ENCODE measurements around the gene CCDC27.

CCDC27 gene

DNA sequence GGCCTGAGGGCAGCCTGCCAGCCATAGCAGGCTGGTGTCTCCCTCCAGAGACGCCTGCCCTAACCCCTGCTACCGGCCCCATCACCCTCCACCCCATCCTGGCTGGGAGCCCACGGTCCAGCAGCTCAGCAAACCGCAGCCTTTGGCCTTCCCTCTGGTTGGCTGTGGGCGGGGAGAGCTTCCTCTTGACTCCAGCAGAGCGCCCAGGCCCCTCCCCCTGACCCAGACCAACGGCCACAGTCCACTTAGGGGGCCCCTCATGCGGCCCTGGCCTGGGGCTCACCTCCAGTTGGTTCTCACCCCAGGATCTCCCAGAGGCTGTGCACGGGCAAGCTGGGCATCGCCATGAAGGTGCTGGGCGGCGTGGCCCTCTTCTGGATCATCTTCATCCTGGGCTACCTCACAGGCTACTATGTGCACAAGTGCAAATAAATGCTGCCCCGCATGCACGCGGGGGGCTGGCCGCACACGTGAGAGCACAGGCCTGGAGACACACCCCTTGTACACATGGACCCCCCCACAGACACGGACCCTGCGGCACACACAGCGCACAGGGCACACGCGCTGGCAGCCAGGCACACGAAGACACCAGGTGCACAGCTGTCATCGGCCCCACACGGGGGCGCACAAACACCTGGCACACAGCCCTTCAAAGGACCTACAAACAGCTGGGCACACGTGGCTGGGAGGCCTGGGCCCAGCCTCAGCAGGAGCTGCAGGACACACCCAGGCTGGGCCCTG is 23.4 kb downstream of the CCDC27 start:
- H3K36me3 ChIP-seq (ENCODE audit: control insufficient read depth in 2 of 2, insufficient read depth in 2 of 2, low read length in 2 of 2): peaks cover 11 to 16% of the 10 kb centered on the region in 2 donors
- peaks cover 0 to 4% of the 10 kb centered on the region in 2 donors for H3K27me3 ChIP-seq (ENCODE audit: control insufficient read depth in 2 of 2, insufficient read depth in 2 of 2, low read length in 2 of 2)
- H3K4me3 ChIP-seq (ENCODE audit: low read length in 2 of 2): no peak overlapping the region
- peaks cover 15 to 23% of the 10 kb centered on the region in 2 donors for H3K4me1 ChIP-seq (ENCODE audit: control insufficient read depth in 2 of 2, insufficient read depth in 2 of 2, low read length in 2 of 2)
- no peak overlapping the region for H3K9ac ChIP-seq (ENCODE audit: low read depth in 1 of 2, low read length in 2 of 2)
- H3K9me3 ChIP-seq (ENCODE audit: control insufficient read depth in 2 of 2, low read length in 2 of 2): no peaks in the 10 kb centered on the region
- no peak overlapping the region for H3K27ac ChIP-seq (ENCODE audit: low read depth in 2 of 2, low read length in 2 of 2)

DNA sequence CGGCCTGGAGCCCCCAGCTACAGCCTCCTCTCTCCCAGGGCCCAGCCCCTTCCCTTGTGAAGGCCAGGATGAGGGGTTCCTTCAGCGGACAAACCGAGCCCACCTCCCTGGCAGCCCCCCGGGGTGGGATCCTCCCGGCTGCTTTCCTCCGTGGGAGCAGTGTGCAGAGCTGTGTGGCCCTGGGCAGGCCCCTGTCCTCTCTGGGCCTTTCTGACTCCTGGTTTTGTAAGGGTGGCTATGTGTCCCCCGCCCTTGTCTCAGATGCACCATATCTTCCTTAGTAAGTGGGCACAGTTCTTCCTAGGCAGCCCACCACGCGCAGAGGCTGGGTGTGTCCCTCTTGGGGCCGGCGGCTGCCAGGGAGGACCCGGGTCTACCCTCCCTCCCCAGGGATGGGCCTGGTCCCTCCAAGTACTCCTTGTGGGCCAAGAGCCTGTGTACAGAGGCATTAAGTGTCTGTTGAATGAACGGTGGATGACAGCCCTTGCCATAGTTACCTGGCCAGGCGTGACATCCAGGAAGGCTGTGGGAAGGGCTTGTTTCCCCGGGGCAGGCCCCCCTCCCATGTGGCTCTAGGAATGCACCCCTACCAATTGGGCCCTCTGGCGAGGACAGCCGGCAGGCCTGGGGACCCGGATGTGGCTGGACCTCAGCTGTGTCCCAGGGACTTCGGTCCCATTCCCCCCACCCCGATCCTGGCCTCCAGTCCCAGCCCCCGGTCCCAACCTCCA is 24.1 kb downstream of the CCDC27 start:
- Histone ChIP-seq H3K9ac (ENCODE audit: low read depth in 1 of 2, low read length in 2 of 2) (no peak overlapping the region), H3K36me3 (ENCODE audit: control insufficient read depth in 2 of 2, insufficient read depth in 2 of 2, low read length in 2 of 2) (peaks cover 17 to 22% of the 10 kb centered on the region in 2 donors), H3K4me1 (ENCODE audit: control insufficient read depth in 2 of 2, insufficient read depth in 2 of 2, low read length in 2 of 2) (peaks cover 13 to 22% of the 10 kb centered on the region in 2 donors), H3K27me3 (ENCODE audit: control insufficient read depth in 2 of 2, insufficient read depth in 2 of 2, low read length in 2 of 2) (peaks cover 0 to 3% of the 10 kb centered on the region in 2 donors), H3K27ac (ENCODE audit: low read depth in 2 of 2, low read length in 2 of 2) (no peak overlapping the region), H3K9me3 (ENCODE audit: control insufficient read depth in 2 of 2, low read length in 2 of 2) (no peaks in the 10 kb centered on the region), H3K4me3 (ENCODE audit: low read length in 2 of 2) (no peak overlapping the region)

DNA sequence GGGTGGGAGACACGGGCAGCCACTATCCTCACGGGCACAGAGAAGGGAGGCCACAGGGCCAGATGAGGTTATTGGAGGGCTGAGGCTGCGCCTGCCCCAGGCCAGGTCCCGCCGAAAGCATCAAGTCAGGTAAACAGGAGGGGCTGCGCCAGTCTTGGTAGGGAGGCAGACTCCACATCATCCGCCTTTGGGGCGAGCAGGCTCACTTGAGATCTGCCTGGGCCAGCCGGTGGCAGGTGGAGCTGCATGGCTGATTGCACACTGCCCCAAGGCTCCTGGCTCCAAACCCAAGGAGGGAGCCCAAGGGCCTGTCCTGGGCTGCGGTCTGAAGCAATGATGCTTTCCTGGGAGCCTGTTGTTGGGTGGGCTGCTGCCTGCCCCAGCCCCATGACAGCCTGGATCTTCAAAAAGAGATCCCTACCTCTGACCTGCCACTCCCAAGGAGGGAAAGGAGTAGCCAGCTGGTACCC is 24.9 kb downstream of the CCDC27 start:
- Histone ChIP-seq H3K4me3 (ENCODE audit: low read length in 2 of 2) (no peak overlapping the region), H3K27me3 (ENCODE audit: control insufficient read depth in 2 of 2, insufficient read depth in 2 of 2, low read length in 2 of 2) (no peaks in the 10 kb centered on the region)

DNA sequence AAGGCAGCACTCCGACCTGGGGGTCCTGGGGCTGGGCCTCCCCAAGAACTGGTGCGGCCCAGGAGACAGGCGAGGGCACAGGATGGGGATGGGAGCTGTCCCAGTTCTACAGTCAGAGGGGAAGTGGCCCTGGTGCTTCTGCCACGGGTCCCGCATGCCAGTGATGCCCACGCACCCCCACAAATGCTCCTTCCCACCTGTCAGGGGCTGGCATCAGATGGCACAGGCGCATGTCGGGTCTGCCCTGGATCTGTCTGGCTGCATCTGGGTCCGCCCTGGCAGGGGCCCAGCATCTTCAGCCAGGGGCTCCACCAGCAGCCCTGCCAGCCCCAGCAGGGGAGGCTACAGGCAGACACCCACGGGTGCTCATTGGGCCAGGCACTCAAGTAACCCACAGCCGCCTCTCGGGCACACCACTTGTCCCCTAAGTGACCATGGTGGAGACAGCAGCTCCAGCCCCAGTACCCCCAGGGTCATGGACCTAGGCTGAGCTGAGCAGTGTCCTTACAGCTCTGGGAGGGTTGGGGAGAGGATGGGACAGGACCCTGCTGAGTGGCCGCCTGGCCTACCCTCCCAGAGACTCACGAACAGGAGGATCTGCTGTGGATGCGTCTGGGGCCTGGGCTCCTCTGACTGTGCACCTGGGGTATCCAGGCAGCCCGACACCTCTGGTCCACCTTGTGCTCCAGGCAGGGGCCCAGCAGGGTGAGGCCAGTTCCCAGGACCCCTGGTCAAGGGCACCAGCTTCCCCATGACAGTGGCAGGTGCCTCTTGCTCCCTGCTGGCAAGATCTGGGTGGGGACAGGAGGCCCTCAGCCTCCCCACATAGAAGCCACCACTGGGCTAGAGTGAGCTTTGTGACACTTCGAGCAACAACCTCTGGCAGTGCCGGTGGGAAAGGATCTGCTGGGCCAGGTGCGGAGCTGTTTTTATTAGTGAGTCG is 25.7 kb downstream of the CCDC27 start:
- Histone ChIP-seq H3K36me3 (ENCODE audit: control insufficient read depth in 2 of 2, insufficient read depth in 2 of 2, low read length in 2 of 2) (peaks cover 30 to 36% of the 10 kb centered on the region in 2 donors), H3K4me3 (ENCODE audit: low read length in 2 of 2) (no peak overlapping the region), H3K4me1 (ENCODE audit: control insufficient read depth in 2 of 2, insufficient read depth in 2 of 2, low read length in 2 of 2) (peaks cover 6 to 14% of the 10 kb centered on the region in 2 donors), H3K9ac (ENCODE audit: low read depth in 1 of 2, low read length in 2 of 2) (no peak overlapping the region), H3K9me3 (ENCODE audit: control insufficient read depth in 2 of 2, low read length in 2 of 2) (no peaks in the 10 kb centered on the region), H3K27ac (ENCODE audit: low read depth in 2 of 2, low read length in 2 of 2) (no peak overlapping the region), H3K27me3 (ENCODE audit: control insufficient read depth in 2 of 2, insufficient read depth in 2 of 2, low read length in 2 of 2) (no peaks in the 10 kb centered on the region)

More for the DNA sequence above, 24.9 kb downstream of the CCDC27 start:
- Histone ChIP-seq H3K27ac (ENCODE audit: low read depth in 2 of 2, low read length in 2 of 2) (no peak overlapping the region), H3K4me1 (ENCODE audit: control insufficient read depth in 2 of 2, insufficient read depth in 2 of 2, low read length in 2 of 2) (peaks cover 6 to 15% of the 10 kb centered on the region in 2 donors), H3K9ac (ENCODE audit: low read depth in 1 of 2, low read length in 2 of 2) (no peak overlapping the region), H3K36me3 (ENCODE audit: control insufficient read depth in 2 of 2, insufficient read depth in 2 of 2, low read length in 2 of 2) (peaks cover 22 to 29% of the 10 kb centered on the region in 2 donors), H3K9me3 (ENCODE audit: control insufficient read depth in 2 of 2, low read length in 2 of 2) (no peaks in the 10 kb centered on the region)

DNA sequence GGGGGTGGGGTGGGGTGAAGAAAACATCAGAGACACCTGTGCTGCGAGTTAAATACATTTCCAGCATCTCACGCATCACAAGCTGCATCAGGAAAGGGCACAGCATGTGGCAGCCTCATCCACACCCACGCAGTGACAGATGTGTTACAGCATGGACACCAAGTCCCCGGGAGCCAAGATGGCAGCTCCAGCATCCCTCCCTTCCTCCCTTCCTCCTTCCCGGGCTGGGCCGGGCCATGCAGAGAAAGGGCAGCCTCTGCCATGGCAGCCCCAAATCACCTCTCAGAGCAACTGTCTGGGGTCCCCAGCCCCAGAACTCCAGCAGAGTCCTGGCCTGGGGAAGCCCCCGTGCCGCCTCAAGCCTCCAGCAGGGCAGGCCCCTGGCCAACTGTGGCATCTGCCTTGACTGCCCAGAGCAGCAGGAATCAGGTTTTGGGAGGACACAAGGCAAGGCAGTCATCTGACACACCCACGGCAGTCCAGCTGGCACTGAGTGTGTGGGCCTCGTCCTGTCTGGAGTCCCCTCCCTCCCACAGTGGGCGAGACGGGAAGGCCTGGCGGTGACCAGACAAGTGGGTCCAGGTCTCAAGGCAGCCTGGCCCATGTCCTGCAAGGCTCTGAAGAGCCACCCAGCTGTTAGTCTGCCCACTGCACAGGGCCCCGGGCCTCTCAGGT is 26.5 kb downstream of the CCDC27 start:
- Histone ChIP-seq H3K9me3 (ENCODE audit: control insufficient read depth in 2 of 2, low read length in 2 of 2) (no peaks in the 10 kb centered on the region), H3K27me3 (ENCODE audit: control insufficient read depth in 2 of 2, insufficient read depth in 2 of 2, low read length in 2 of 2) (no peaks in the 10 kb centered on the region), H3K4me1 (ENCODE audit: control insufficient read depth in 2 of 2, insufficient read depth in 2 of 2, low read length in 2 of 2) (peaks cover 6 to 14% of the 10 kb centered on the region in 2 donors), H3K36me3 (ENCODE audit: control insufficient read depth in 2 of 2, insufficient read depth in 2 of 2, low read length in 2 of 2) (peaks cover 34 to 42% of the 10 kb centered on the region in 2 donors), H3K27ac (ENCODE audit: low read depth in 2 of 2, low read length in 2 of 2) (no peak overlapping the region), H3K9ac (ENCODE audit: low read depth in 1 of 2, low read length in 2 of 2) (no peak overlapping the region), H3K4me3 (ENCODE audit: low read length in 2 of 2) (no peak overlapping the region)

- peaks cover 39 to 48% of the 10 kb centered on the region in 2 donors for H3K36me3 ChIP-seq (ENCODE audit: control insufficient read depth in 2 of 2, insufficient read depth in 2 of 2, low read length in 2 of 2)
- H3K4me3 ChIP-seq (ENCODE audit: low read length in 2 of 2): no peak overlapping the region
- no peak overlapping the region for H3K27ac ChIP-seq (ENCODE audit: low read depth in 2 of 2, low read length in 2 of 2)
- no peaks in the 10 kb centered on the region for H3K27me3 ChIP-seq (ENCODE audit: control insufficient read depth in 2 of 2, insufficient read depth in 2 of 2, low read length in 2 of 2)
- no peaks in the 10 kb centered on the region for H3K9me3 ChIP-seq (ENCODE audit: control insufficient read depth in 2 of 2, low read length in 2 of 2)
- no peak overlapping the region for H3K9ac ChIP-seq (ENCODE audit: low read depth in 1 of 2, low read length in 2 of 2)
- peaks cover 6 to 14% of the 10 kb centered on the region in 2 donors for H3K4me1 ChIP-seq (ENCODE audit: control insufficient read depth in 2 of 2, insufficient read depth in 2 of 2, low read length in 2 of 2)
These were observed 27.1 kb downstream of the CCDC27 start for GRCh38 chr1:3779265-3779911.

- H3K4me1 ChIP-seq (ENCODE audit: control insufficient read depth in 2 of 2, insufficient read depth in 2 of 2, low read length in 2 of 2): peaks cover 6 to 13% of the 10 kb centered on the region in 2 donors
- peaks cover 43 to 52% of the 10 kb centered on the region in 2 donors for H3K36me3 ChIP-seq (ENCODE audit: control insufficient read depth in 2 of 2, insufficient read depth in 2 of 2, low read length in 2 of 2)
- H3K27ac ChIP-seq (ENCODE audit: low read depth in 2 of 2, low read length in 2 of 2): no peak overlapping the region
- no peak overlapping the region for H3K4me3 ChIP-seq (ENCODE audit: low read length in 2 of 2)
- no peaks in the 10 kb centered on the region for H3K9me3 ChIP-seq (ENCODE audit: control insufficient read depth in 2 of 2, low read length in 2 of 2)
- no peaks in the 10 kb centered on the region for H3K27me3 ChIP-seq (ENCODE audit: control insufficient read depth in 2 of 2, insufficient read depth in 2 of 2, low read length in 2 of 2)
- H3K9ac ChIP-seq (ENCODE audit: low read depth in 1 of 2, low read length in 2 of 2): no peak overlapping the region
These were observed 27.7 kb downstream of the CCDC27 start for GRCh38 chr1:3779912-3780416.

GRCh38 chr1:3780901-3781300 is 28.7 kb downstream of the CCDC27 start:
- H3K36me3 ChIP-seq (ENCODE audit: control insufficient read depth in 2 of 2, insufficient read depth in 2 of 2, low read length in 2 of 2): peaks cover 46 to 55% of the 10 kb centered on the region in 2 donors
- no peaks in the 10 kb centered on the region for H3K9me3 ChIP-seq (ENCODE audit: control insufficient read depth in 2 of 2, low read length in 2 of 2)
- no peak overlapping the region for H3K27ac ChIP-seq (ENCODE audit: low read depth in 2 of 2, low read length in 2 of 2)

More at GRCh38 chr1:3780901-3781300, 28.7 kb downstream of the CCDC27 start:
- H3K4me1 ChIP-seq (ENCODE audit: control insufficient read depth in 2 of 2, insufficient read depth in 2 of 2, low read length in 2 of 2): peaks cover 4% of the 10 kb centered on the region in 2 donors
- no peak overlapping the region for H3K4me3 ChIP-seq (ENCODE audit: low read length in 2 of 2)
- H3K9ac ChIP-seq (ENCODE audit: low read depth in 1 of 2, low read length in 2 of 2): no peak overlapping the region
- H3K27me3 ChIP-seq (ENCODE audit: control insufficient read depth in 2 of 2, insufficient read depth in 2 of 2, low read length in 2 of 2): no peaks in the 10 kb centered on the region
